Measurements from ENCODE around the gene NTF4. TPM values are rescaled to one million over a fixed set of nuclear protein-coding genes. Genes with fewer than 3 reads are reported as not detected.

The NTF4 gene
- total and polyA plus RNA-seq, 11 donors = 0.76 TPM; not detected in 10

DNA sequence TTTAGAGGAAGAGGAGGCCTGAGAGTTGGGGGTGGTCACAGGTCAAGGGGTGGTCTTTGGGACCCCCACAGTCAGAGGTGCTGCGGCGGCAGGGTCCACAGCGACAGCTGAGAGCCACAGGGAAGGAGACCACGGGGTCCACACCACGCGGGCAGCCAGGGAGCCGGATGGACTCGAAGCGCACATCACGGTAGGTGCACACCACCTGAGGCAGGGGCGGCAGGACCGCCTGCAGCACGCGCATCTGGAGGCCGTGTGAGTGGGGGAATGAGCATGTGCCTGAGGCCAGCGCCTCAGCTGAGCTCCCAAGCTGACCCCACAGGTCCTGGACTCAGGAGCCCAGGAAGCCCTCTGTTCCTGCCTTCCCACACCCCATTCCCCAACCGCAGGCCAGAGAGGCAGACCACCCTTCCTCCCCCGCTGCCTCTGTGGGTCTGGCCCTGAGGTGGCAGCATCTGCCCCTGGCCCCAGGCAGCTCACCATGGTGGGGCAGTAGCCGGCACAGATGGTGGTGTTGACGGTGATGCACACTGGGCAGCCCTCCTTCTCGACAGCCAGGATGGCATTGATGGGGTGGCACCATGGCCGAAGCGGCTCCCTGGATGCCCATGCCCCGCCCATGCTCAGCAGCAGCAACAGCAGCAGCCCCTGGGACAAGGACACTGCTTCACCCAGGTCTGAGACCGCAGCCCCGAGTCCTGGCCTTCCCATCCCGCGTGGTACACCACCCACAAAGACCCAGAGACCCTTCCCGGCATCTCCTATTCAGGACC is 48.4 kb downstream of the NTF4 start:
- intact Hi-C loops (cut with DNase I) = no loop called here
- TF ChIP-seq, protein P1, sequence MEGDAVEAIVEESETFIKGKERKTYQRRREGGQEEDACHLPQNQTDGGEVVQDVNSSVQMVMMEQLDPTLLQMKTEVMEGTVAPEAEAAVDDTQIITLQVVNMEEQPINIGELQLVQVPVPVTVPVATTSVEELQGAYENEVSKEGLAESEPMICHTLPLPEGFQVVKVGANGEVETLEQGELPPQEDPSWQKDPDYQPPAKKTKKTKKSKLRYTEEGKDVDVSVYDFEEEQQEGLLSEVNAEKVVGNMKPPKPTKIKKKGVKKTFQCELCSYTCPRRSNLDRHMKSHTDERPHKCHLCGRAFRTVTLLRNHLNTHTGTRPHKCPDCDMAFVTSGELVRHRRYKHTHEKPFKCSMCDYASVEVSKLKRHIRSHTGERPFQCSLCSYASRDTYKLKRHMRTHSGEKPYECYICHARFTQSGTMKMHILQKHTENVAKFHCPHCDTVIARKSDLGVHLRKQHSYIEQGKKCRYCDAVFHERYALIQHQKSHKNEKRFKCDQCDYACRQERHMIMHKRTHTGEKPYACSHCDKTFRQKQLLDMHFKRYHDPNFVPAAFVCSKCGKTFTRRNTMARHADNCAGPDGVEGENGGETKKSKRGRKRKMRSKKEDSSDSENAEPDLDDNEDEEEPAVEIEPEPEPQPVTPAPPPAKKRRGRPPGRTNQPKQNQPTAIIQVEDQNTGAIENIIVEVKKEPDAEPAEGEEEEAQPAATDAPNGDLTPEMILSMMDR (IDR thresholded peaks at IDR 0.05) = no peak
- no peak for TF ChIP-seq POLR2A (IDR thresholded peaks at IDR 0.05)
- H3K27me3 ChIP-seq = peaks cover 0 to 25% (median 0%) of the 10 kb centered on the region in 9 donors
- WGBS, 4 donors = 95 to 100% (median 96%) methylated on average over 11 to 26 of the region's 29 CpGs
- H3K4me1 ChIP-seq = peaks cover 0 to 29% (median 16%) of the 10 kb centered on the region in 12 donors
- DNase-seq (no peak), ATAC-seq (no peak)
- H3K9me3 ChIP-seq = no peaks in the 10 kb centered on the region
- H3K4me3 ChIP-seq = no peak overlapping the region
- H3K27ac ChIP-seq = no peak overlapping the region
- peaks cover 0 to 47% (median 26%) of the 10 kb centered on the region in 9 donors for H3K36me3 ChIP-seq

DNA sequence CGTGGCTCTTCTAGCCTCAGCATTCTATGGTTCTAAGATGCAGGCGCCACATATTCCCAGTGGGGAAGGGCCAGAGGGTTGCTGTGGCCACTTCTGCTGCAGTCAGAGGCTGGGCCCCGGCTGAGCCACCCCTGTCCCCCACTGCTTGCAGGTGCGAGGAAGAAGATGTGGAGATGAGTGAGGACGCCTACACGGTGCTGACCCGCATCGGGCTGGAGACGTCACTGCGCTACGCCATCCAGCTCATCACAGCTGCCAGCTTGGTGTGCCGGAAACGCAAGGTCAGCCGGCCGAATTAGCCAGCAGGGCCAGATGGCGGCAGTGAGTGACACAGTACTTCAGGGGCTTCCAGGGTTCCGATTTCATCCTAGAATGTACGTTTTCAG is 49.8 kb downstream of the NTF4 start:
- no peaks in the 10 kb centered on the region for H3K9me3 ChIP-seq
- peaks cover 0 to 29% (median 16%) of the 10 kb centered on the region in 12 donors for H3K4me1 ChIP-seq
- DNase-seq = no peak
- peaks cover 0 to 19% (median 0%) of the 10 kb centered on the region in 9 donors for H3K27me3 ChIP-seq
- no peak for ATAC-seq
- TF ChIP-seq POLR2A (IDR thresholded peaks at IDR 0.05) = no peak
- TF ChIP-seq, protein P1 (IDR thresholded peaks at IDR 0.05) = no peak
- H3K27ac ChIP-seq = no peak overlapping the region
- H3K36me3 ChIP-seq = peaks cover 0 to 61% (median 35%) of the 10 kb centered on the region in 9 donors
- no peak overlapping the region for H3K4me3 ChIP-seq
- intact Hi-C loops (cut with DNase I) = no loop called here
- 88 to 97% (median 95%) methylated on average over 15 to 18 of the region's 18 CpGs for WGBS, 4 donors

DNA sequence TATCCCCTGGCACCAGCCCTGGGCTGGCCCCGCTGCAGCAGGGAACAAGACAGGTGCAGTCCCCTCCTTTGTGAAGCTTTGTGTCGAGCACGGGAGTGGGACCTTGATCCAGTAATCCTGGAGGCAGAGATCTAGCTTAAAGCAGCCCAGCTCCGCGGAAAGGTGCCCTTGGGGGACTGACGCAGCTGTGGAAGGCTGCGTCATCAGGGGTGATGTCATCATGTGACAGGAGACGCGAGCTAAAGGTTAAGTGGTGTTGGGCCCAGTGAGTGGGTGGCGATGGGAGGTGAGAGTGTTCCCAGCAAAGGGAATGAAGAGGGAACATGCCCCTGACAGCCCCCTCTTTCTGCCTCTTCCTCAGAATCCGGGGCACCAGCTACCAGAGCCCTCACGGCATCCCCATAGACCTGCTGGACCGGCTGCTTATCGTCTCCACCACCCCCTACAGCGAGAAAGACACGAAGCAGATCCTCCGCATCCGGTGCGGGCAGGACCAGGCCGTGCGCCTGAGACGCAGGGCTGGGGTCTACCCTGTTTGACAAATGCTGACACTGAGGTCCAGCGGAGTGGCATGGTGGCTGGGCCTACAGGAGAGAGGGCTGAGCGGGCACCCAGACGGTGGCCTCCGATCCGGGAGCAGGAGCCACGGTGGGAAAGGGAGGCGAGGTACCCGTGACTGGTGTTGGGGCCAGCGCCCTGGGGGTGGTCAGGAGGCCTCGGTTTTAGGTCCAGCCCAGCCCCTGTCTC is 50.3 kb downstream of the NTF4 start:
- peaks cover 0 to 24% (median 14%) of the 10 kb centered on the region in 12 donors for H3K4me1 ChIP-seq
- WGBS, 4 donors = 88 to 93% (median 91%) methylated on average over 32 of the region's 32 CpGs
- intact Hi-C loops (cut with DNase I) = no loop called here
- H3K27me3 ChIP-seq = peaks cover 0 to 17% (median 0%) of the 10 kb centered on the region in 9 donors
- no peak for TF ChIP-seq POLR2A (IDR thresholded peaks at IDR 0.05)
- TF ChIP-seq, protein P1 (IDR thresholded peaks at IDR 0.05) = no peak
- no peak overlapping the region for H3K4me3 ChIP-seq
- no peaks in the 10 kb centered on the region for H3K9me3 ChIP-seq
- H3K36me3 ChIP-seq = peaks cover 0 to 67% (median 40%) of the 10 kb centered on the region in 9 donors
- no peak for ATAC-seq
- H3K27ac ChIP-seq = no peak overlapping the region
- DNase-seq = no peak

DNA sequence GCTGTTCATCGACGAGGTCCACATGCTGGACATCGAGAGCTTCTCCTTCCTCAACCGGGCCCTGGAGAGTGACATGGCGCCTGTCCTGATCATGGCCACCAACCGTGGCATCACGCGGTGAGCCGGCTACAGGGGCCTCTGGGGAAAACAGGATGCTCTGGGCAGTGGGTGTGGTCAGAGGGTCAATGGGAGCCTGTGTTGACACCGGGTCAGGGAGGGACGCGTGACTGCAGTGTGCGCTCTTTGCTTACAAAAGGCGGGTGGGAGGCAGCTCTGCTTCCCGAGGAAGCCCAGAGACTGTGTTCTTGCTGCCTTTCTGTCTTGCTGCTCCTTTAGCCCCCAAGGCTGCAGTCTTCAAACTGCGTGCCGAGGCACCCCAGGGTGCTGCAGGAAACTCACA is 53.4 kb downstream of the NTF4 start:
- no peaks in the 10 kb centered on the region for H3K27me3 ChIP-seq
- no peak for ATAC-seq
- WGBS, 4 donors = 80 to 96% (median 89%) methylated on average over 13 to 17 of the region's 17 CpGs

More for the DNA sequence above, 53.4 kb downstream of the NTF4 start:
- intact Hi-C loops (cut with DNase I) = no loop called here
- no peak overlapping the region for H3K27ac ChIP-seq
- no peak for TF ChIP-seq POLR2A (IDR thresholded peaks at IDR 0.05)
- TF ChIP-seq, protein P1 (IDR thresholded peaks at IDR 0.05) = no peak
- no peak for DNase-seq
- no peak overlapping the region for H3K4me3 ChIP-seq
- H3K9me3 ChIP-seq = no peaks in the 10 kb centered on the region
- H3K4me1 ChIP-seq = no peaks in the 10 kb centered on the region
- H3K36me3 ChIP-seq = peaks cover 0 to 84% (median 65%) of the 10 kb centered on the region in 9 donors
